ENCODE results near the gene RPUSD2.
"Not testable (repeated sequence)": the region's sequence is repeated elsewhere in the genome, so short reads cannot be mapped to it uniquely, and the experiment has no call there.

The RPUSD2 gene

GRCh38 chr15:40565333-40566238 is 3.5 kb upstream of the RPUSD2 start:
- DNase-seq (ENCODE audit: low read depth): peak; percentile 8

- peak; percentile 64 for DNase-seq (ENCODE audit: low read depth)
Measured at GRCh38 chr15:40567111-40567510, 2.0 kb upstream of the RPUSD2 start.

GRCh38 chr15:40575113-40575512 is 6.0 kb downstream of the RPUSD2 start:
- no peak for DNase-seq (ENCODE audit: low read depth)

GRCh38 chr15:40576914-40577313 is 7.8 kb downstream of the RPUSD2 start:
- not testable (repeated sequence) for DNase-seq (ENCODE audit: low read depth)

- DNase-seq (ENCODE audit: low read depth): no peak
Measured at GRCh38 chr15:40578892-40579291, 9.8 kb downstream of the RPUSD2 start.

- not testable (repeated sequence) for DNase-seq (ENCODE audit: low read depth)
Measured at GRCh38 chr15:40581796-40582195, 12.7 kb downstream of the RPUSD2 start.

- peak; percentile 44 for DNase-seq (ENCODE audit: low read depth)
Measured at GRCh38 chr15:40582726-40583246, 13.7 kb downstream of the RPUSD2 start.

GRCh38 chr15:40584191-40584590 is 15.1 kb downstream of the RPUSD2 start:
- no peak for DNase-seq (ENCODE audit: low read depth)

- no peak for DNase-seq (ENCODE audit: low read depth)
Measured at GRCh38 chr15:40590667-40591050, 21.6 kb downstream of the RPUSD2 start.

- DNase-seq (ENCODE audit: low read depth): no peak
Measured at GRCh38 chr15:40591389-40591788, 22.3 kb downstream of the RPUSD2 start.

GRCh38 chr15:40593165-40593564 is 24.1 kb downstream of the RPUSD2 start:
- DNase-seq (ENCODE audit: low read depth): no peak

- peak; percentile 92 for DNase-seq (ENCODE audit: low read depth)
Measured at GRCh38 chr15:40593588-40594428, 24.7 kb downstream of the RPUSD2 start, which contains the start of gene KNL1. Gene KNL1 (plus strand): TSS chr15:40594249. CDS start chr15:40602932, 8,683 bp downstream.

GRCh38 chr15:40594429-40594836 is 25.3 kb downstream of the RPUSD2 start:
- DNase-seq (ENCODE audit: low read depth): peak; percentile 69

GRCh38 chr15:40595219-40595618 is 26.1 kb downstream of the RPUSD2 start:
- no peak for DNase-seq (ENCODE audit: low read depth)

GRCh38 chr15:40595773-40596172 is 26.7 kb downstream of the RPUSD2 start:
- DNase-seq (ENCODE audit: low read depth): no peak

- no peak for DNase-seq (ENCODE audit: low read depth)
Measured at GRCh38 chr15:40597024-40597423, 27.9 kb downstream of the RPUSD2 start.

GRCh38 chr15:40598126-40598525 is 29.0 kb downstream of the RPUSD2 start:
- no peak for DNase-seq (ENCODE audit: low read depth)

GRCh38 chr15:40598672-40599071 is 29.6 kb downstream of the RPUSD2 start:
- no peak for DNase-seq (ENCODE audit: low read depth)

- no peak for DNase-seq (ENCODE audit: low read depth)
Measured at GRCh38 chr15:40600956-40601355, 31.9 kb downstream of the RPUSD2 start.

GRCh38 chr15:40603935-40604334 is 34.8 kb downstream of the RPUSD2 start:
- DNase-seq (ENCODE audit: low read depth): no peak

- DNase-seq (ENCODE audit: low read depth): no peak
Measured at GRCh38 chr15:40613080-40613479, 44.0 kb downstream of the RPUSD2 start.

GRCh38 chr15:40618023-40618422 is 48.9 kb downstream of the RPUSD2 start:
- no peak for DNase-seq (ENCODE audit: low read depth)

GRCh38 chr15:40618906-40619305 is 49.8 kb downstream of the RPUSD2 start:
- peak; percentile 10 for DNase-seq (ENCODE audit: low read depth)
